Measurements from ENCODE around the gene ALG1.
"Not testable (repeated sequence)": the region's sequence is repeated elsewhere in the genome, so short reads cannot be mapped to it uniquely, and the experiment has no call there.

Gene ALG1

DNA sequence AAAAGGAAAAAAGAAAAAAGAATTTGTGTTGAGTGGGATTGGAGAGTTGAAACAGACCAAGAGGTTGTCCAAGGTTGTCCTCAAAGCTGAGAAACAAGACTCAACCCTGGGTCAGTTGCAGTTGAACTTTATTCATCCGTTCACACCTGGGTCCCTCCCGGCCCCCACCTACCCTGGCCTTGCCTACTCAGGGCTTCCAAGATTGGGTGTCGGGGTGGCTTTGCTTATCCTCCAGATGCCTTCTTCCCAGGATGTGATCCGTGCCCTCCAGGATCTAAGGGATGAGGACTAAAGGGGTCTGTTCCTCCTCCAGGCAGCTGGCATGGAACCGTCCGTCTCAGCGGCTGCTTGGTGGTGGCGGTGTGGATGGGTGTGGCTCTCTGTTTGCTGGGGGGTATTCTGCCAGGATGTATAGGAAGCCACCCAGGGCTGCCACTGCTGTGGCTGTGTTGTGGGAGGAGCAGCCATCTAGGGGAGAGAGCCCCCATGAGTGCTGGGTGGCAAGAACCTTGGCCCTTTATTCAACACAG, 27.6 kb upstream of the ALG1 start:
- ChIA-PET CTCF (interaction anchor here (1.0 to 1.8 kb wide), 2 partner anchors 14 to 48 kb away, joined by 3 to 4 read pairs; no protein-coding TSS in a partner anchor), POLR2A (no interaction called here)
- TF ChIP-seq, protein P1, sequence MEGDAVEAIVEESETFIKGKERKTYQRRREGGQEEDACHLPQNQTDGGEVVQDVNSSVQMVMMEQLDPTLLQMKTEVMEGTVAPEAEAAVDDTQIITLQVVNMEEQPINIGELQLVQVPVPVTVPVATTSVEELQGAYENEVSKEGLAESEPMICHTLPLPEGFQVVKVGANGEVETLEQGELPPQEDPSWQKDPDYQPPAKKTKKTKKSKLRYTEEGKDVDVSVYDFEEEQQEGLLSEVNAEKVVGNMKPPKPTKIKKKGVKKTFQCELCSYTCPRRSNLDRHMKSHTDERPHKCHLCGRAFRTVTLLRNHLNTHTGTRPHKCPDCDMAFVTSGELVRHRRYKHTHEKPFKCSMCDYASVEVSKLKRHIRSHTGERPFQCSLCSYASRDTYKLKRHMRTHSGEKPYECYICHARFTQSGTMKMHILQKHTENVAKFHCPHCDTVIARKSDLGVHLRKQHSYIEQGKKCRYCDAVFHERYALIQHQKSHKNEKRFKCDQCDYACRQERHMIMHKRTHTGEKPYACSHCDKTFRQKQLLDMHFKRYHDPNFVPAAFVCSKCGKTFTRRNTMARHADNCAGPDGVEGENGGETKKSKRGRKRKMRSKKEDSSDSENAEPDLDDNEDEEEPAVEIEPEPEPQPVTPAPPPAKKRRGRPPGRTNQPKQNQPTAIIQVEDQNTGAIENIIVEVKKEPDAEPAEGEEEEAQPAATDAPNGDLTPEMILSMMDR (IDR thresholded peaks at IDR 0.05; ENCODE audit: control extremely low read depth, extremely low read depth, low read depth, missing control alignments), result no peak
- DNase-seq (ENCODE audit: extremely low spot score), result no peak

DNA sequence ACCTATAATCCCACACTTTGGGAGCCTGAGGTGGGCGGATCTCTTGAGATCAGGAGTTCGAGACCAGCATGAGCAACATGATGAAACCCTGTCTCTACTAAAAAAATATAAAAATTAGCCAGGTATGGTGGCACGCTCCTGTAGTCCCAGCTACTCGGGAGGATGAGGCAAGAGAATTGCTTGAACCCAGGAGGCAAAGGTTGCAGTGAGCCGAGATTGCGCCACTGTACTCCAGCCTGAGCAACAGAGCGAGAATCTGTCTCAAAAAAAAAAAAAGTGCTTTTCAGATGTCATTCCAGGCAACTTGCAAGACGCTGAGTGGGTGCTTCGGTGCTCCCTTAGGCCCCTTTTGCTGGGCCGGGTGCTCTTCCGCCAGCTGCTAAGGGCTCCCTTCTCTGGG, 27.1 kb upstream of the ALG1 start:
- CTCF ChIA-PET, result interaction anchor here (1.8 kb wide), 1 partner anchor 48 kb away, joined by 4 read pairs; no protein-coding TSS in a partner anchor
- POLR2A ChIA-PET; DNase-seq (ENCODE audit: extremely low spot score): not testable (repeated sequence)

DNA sequence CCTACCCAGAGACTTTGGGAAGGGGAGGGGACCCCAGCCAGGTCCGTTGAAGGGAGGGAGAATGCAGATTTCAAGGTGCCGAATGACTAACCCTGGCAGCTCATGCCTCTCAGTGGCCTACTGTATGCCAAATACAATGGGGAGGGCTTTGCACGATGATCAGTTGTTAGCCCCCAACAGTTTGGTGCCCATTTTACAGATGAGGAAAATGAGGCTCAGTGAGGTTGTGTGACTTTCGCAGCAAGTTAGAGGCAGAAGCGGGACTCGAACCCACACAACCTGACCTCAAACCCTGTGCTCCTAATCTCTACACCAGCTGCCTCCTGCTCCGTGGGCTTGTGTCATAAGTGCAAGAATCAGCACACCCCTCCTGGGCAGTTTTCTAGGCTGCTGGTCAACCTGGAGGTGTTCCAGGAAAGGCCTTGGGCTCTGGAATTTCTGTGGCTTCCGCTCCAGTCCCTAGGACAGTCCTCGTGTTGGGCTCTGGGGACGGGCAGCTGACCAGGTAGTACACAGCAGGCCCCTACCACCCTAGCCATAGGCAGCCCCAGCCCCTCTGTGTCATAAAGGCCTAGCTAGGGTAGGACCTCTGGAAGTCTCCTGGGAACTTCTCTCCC, 26.0 kb upstream of the ALG1 start:
- ChIA-PET POLR2A (no interaction called here), CTCF (interaction anchor here (1.2 to 1.7 kb wide), 2 partner anchors 10 to 18 kb away, joined by 3 to 6 read pairs; no protein-coding TSS in a partner anchor)
- no peak for DNase-seq (ENCODE audit: extremely low spot score)
- TF ChIP-seq, protein P1 (IDR thresholded peaks at IDR 0.05; ENCODE audit: control extremely low read depth, extremely low read depth, low read depth, missing control alignments), result no peak

DNA sequence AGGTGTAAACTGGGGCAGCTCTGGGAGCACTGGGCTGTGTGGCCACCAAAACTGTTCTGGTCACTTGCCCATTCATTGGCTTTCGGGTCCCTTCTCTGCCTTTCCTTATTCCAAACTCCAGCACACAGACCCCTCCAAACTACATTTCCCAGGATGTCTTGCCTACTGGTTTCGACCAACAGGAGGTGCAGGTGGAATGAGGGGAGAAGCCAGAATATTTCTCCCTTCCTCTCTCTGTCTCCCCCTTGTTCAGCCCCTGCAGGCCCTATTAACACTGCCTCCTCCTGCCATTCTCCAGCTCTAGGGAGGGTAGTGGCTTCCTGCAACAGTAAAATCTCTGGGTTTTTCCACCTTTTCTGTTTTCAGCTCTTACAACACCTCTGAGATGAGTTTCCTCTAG, 24.7 kb upstream of the ALG1 start:
- ChIA-PET CTCF (no interaction called here), POLR2A (no interaction called here)
- DNase-seq (ENCODE audit: extremely low spot score), result no peak

DNA sequence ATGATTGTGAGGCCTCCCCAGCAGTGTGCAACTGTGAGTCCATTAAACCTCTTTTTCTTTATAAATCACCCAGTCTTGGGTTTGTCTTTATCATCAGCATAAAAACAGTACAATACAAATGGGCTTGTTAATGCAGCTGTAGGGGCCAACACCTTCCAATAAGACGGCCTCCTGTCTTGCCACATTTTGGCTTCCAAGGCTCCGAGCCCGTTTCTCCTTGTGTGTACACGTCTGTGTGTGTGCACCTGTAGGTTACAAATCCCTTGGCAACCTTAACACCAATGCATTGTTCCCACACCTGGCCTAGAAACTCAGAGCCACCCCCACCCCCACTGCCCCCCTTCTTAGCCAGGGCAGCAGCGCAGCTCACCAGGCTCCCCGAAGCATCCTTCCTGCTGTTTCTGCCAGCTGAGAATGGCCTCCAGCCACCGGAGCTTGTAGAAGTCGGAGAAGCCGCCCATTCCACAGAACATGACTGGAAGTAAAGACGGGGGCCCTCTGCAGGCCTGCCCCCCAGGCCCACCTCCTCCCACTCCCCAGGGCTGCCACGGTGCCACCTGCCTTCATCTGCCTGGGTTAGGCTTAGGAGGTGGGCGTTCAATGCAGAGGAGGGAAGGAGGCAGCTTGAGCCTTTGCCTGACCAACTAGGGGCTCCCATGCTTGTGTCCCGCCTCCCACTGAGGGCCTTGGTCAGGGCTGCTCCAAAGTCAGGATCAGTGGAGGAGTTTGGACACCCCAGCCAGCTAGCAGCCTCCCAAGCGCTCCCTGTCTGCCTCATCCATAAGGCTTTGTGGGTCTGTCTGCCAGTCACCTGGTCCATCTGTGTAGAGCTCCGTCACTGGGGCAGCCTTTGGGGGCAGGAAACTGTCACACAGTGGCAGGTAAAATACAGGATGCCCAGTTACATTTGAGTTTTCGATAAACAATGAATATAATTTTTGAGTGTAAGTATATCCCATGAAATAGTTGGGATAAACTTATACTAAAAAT, 16.5 kb upstream of the ALG1 start:
- TF ChIP-seq, protein P1 (IDR thresholded peaks at IDR 0.05; ENCODE audit: control extremely low read depth, extremely low read depth, low read depth, missing control alignments), result no peak
- DNase-seq (ENCODE audit: extremely low spot score), result no peak
- CTCF ChIA-PET, result interaction anchor here (1.6 to 2.4 kb wide), 8 partner anchors 9 to 38 kb away, joined by 4 to 8 read pairs (median 6); partner anchors contain the start of genes C16orf89 and NAGPA
- POLR2A ChIA-PET, result no interaction called here

More for the DNA sequence above, 24.7 kb upstream of the ALG1 start:
- TF ChIP-seq, protein P1 (IDR thresholded peaks at IDR 0.05; ENCODE audit: control extremely low read depth, extremely low read depth, low read depth, missing control alignments), result no peak

DNA sequence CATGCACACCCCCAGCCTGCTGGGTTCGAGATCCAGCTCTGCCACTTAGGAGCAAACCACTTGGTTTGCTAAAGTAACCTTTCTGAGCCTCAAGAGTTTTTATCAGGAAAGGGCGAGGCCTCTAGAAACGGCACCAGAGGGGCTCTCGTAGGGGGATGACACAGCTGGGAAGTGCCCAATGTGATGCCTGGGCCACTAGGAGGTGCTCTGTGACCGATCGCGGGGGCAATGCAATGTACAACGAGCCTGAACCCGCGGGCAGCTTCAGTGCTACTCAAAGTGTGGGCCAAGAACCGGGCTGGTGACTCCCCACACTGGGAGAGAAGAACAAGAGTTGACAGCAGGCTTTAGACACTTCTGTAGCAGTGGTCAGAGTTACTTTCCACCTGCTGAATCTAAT, 15.3 kb upstream of the ALG1 start:
- TF ChIP-seq, protein P1 (IDR thresholded peaks at IDR 0.05; ENCODE audit: control extremely low read depth, extremely low read depth, low read depth, missing control alignments), result peak; percentile 51
- POLR2A ChIA-PET, result no interaction called here
- CTCF ChIA-PET, result interaction anchor here (0.8 to 2.9 kb wide), 12 partner anchors 10 to 36 kb away, joined by 3 to 18 read pairs (median 4); partner anchors contain the start of genes C16orf89 and NAGPA
- DNase-seq (ENCODE audit: extremely low spot score), result peak; percentile 69

All from GM10248 (cell line).